Stimulated activated CD4-positive, alpha-beta T cell treated with anti-CD3 and anti-CD28 coated beads, Interleukin-1b, Interleukin-23, amount 100 ng/mL, for 24 hours (primary cell): ENCODE results near the gene MYH8.

Experiments used
- DNase-seq, 4 experiments: peaks; one replicate each; pipeline ENCODE4 v3.0.0-alpha.2; 2020; ENCODE audit warnings: low read depth in 4 of 4, low spot score in 1 of 4

The MYH8 gene

DNA sequence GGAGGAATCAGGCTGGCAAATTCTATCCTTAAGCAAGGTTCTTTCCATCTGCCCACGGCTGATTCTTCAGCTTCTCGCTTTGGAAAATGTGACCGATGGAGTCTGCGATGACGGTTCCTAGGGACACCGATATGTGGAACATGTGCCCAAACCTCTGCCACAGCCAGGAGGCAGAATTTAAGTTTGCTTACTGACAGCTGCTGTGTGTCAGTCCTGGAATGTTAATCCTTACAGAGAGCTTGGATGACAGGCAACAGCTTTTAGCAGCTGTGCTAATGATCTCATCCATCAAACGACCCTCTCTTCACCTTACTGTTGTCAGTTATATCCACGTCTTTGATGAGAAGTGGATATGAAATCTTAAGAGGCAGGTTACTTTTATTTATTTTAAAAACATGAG is 37.6 kb downstream of the MYH8 start:
- DNase-seq = no peak

DNA sequence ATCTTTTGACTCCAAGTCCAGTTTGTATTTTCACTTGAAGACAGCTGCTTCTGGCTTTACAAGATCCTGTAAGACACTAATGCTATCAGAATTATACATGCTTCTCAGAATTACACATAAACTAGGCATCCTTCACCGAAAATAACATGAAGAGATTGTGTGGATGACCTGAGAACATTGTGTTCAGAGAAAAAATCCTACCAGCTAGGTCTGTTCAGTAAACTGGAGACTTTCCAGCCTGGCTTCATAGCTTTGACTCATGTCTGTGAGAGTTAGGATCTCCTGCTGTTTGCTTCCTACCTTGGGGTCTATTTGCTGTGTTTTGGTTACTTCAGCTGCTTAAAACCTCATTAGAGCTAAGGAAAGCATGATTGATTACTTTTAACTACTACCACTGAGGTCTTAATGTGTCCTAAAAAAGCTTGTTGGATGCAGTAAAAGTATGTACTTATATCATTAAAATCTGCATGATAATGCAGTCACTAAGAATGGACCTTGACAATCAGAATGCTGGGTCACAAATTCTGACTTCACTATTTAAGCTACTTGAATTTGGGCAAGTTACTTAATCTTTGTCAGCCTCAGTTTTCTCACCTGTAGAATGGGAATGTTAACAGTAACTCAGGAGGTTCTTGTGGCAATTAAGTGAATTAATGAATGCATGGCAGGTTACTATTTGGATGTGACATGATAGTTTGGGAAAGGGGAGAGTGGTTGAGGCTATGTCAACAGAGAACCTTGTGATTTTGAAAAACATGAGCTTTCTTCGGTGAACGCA is 40.9 kb downstream of the MYH8 start:
- DNase-seq = no peak

- no peak for DNase-seq
These were observed 48.8 kb downstream of the MYH8 start, which contains the start of gene MYH13 for GRCh38 chr17:10372906-10373305. Gene MYH13, minus strand, starts transcription at chr17:10373006. Its CDS starts 8,476 bp downstream, at chr17:10364530.

DNA sequence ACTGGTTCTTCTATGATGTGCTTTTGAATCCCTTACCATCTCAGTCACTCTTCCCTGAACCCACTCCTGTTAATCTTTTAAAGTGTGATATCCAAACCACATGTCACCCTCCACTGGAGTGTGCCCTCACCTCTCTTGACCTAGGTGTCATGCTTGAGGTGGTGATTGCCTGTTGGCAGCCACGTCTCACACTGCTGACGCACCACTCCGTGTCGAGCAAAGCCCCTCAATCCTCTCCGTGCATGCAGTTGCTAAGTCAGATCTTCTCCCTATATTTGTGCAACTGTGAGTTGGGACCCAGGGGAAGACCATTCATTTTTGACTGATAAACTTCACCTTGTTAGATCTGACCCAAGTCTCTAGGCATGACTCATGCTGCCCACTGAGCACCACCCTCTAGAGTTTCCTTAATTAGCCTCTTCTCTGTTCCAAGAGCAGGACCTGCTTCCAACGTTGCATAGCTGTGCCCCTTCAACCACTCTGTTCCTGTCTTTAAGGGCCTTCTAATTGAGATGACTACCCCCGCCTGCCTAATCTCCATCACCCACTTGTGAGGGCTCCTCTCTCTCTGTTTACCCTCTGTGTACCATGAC is 51.6 kb downstream of the MYH8 start:
- DNase-seq = no peak

- DNase-seq = no peak
These were observed 52.5 kb downstream of the MYH8 start for GRCh38 chr17:10369239-10369638.

DNA sequence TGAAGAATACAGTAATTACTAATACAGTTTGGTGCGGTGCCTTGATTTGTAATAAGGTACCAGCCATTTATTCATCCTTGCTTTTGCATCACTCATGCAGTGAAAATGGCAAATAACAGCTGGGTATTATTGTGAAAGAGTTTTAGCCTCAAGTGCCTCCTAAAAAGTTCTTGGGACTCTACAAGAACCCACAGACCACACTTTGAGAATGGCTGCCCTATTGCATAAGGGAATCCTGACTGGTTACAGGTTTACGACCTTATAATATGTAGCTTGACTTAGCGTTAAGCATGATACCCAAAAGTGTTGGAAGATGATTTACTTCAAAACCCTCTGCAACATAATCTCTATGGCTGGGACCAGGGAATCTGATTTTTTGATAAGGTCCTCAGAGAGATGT is 53.2 kb downstream of the MYH8 start:
- no peak for DNase-seq

DNA sequence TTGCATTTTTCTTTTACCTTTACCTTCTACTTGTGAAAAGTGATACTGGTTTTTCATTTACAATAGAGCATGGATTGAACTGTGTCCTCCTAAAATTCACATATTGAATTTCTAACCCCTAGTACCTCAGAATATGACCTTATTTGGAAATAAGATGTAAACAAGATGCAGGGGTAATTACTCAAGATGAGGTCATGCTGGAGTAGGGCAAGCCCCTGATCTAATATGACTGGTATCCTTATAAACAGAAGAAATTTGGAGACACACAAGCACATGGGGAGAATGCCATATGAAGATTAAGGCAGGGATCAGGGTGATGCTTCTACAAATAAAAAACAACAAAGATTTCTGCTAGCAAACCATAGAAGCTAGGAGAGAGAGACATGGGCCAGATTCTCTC is 61.2 kb downstream of the MYH8 start:
- no peak for DNase-seq

DNA sequence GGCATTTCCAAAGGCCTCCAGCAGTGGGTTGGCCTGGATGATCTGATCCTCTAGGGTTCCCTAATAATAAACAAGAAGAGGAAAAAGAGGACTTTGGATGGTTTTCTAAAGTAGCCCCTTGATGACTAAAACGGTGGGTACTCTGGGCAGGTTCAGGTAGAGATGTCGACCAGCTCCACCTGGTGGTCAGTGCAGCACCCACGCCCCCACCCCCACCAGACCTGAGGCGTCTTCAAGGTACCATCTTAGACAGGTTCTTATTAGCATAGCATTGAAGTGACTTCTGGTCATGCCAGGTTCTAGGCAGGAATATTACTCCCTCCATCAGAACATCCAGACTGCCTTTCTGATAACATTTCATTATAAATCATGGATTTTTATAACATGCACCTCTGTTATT is 64.0 kb downstream of the MYH8 start:
- DNase-seq = no peak

- DNase-seq = no peak
These were observed 67.1 kb downstream of the MYH8 start for GRCh38 chr17:10354651-10355050.

DNA sequence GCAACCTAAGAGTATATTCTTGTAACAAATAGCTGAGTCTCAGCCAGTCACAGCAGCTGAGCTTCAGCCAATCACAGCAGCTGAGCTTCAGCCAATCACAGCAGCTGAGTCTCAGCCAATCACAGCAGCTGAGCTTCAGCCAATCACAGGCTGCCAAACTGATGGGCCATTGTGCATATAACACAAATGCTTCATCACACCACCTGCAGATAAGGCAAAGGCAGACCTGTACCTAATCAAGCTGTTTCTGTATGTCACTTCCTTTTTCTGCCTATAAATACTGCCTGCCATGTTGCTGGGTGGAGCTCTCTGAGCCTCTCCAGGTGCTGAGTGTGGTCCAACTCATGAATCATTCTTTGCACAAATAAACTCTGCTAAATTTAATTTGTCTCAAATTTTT is 68.9 kb downstream of the MYH8 start:
- no peak for DNase-seq

DNA sequence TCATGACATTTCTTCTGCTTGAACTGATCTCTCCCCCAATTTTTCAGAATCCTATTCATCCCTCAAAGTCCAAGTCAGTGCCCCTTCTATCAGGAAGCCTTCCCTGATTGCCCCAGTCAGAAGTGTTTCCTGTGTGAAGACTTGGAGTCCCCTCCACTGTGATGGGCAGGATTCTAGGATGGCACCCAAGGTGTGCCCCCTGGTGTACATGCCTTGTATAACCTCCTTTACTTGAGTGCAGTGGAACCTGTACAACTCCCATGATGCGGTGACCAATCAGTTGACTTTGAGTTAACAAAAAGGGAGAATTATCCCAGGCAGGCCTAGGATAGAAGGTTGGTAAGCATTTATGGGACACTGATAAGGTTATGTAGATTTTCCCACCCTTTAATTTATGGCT is 72.3 kb downstream of the MYH8 start:
- no peak for DNase-seq

GRCh38 chr17:10344816-10345215 is 76.9 kb downstream of the MYH8 start:
- no peak for DNase-seq
